ENCODE data around the gene FREM2.
A peak's percentile ranks its signal among the peaks of the same experiment; 100 is the strongest.

Gene FREM2

GRCh38 chr13:38849315-38849714 is 162.4 kb downstream of the FREM2 start:
- no peak for DNase-seq

- no peak for DNase-seq
Observed at GRCh38 chr13:38850868-38851626, 164.2 kb downstream of the FREM2 start.

GRCh38 chr13:38854226-38854625 is 167.3 kb downstream of the FREM2 start:
- no peak for DNase-seq

- DNase-seq = no peak
Observed at GRCh38 chr13:38856065-38856464, 169.2 kb downstream of the FREM2 start.

GRCh38 chr13:38862443-38862842 is 175.6 kb downstream of the FREM2 start:
- DNase-seq = no peak

- no peak for DNase-seq
Observed at GRCh38 chr13:38863536-38863935, 176.7 kb downstream of the FREM2 start.

- DNase-seq = no peak
Observed at GRCh38 chr13:38866649-38867048, 179.8 kb downstream of the FREM2 start.

- DNase-seq = no peak
Observed at GRCh38 chr13:38868399-38868798, 181.5 kb downstream of the FREM2 start.

GRCh38 chr13:38868870-38869269 is 182.0 kb downstream of the FREM2 start:
- no peak for DNase-seq

- DNase-seq = no peak
Observed at GRCh38 chr13:38871275-38871674, 184.4 kb downstream of the FREM2 start.

GRCh38 chr13:38872693-38873092 is 185.8 kb downstream of the FREM2 start:
- peak; percentile 63 for DNase-seq

GRCh38 chr13:38875186-38875875 is 188.5 kb downstream of the FREM2 start:
- DNase-seq = no peak

GRCh38 chr13:38879278-38879677 is 192.4 kb downstream of the FREM2 start:
- no peak for DNase-seq

- no peak for DNase-seq
Observed at GRCh38 chr13:38879786-38880185, 192.9 kb downstream of the FREM2 start.

GRCh38 chr13:38880397-38880796 is 193.5 kb downstream of the FREM2 start:
- no peak for DNase-seq

GRCh38 chr13:38883783-38884182 is 196.9 kb downstream of the FREM2 start:
- no peak for DNase-seq

GRCh38 chr13:38888309-38888708 is 201.4 kb downstream of the FREM2 start:
- no peak for DNase-seq

- no peak for DNase-seq
Observed at GRCh38 chr13:38895075-38895474, 208.2 kb downstream of the FREM2 start.

GRCh38 chr13:38897521-38897920 is 210.6 kb downstream of the FREM2 start:
- DNase-seq = no peak

- no peak for DNase-seq
Observed at GRCh38 chr13:38898481-38898880, 211.6 kb downstream of the FREM2 start.

GRCh38 chr13:38899571-38899970 is 212.7 kb downstream of the FREM2 start:
- no peak for DNase-seq

GRCh38 chr13:38900188-38900587 is 213.3 kb downstream of the FREM2 start:
- peak; percentile 5 for DNase-seq

GRCh38 chr13:38902551-38902950 is 215.7 kb downstream of the FREM2 start:
- no peak for DNase-seq

- no peak for DNase-seq
Observed at GRCh38 chr13:38905081-38905480, 218.2 kb downstream of the FREM2 start.

GRCh38 chr13:38905861-38906260 is 219.0 kb downstream of the FREM2 start:
- DNase-seq = no peak

Data from hematopoietic multipotent progenitor cell treated with erythropoietin and hydrocortisone succinate and interleukin-3 and kit ligand, for 4 days (in vitro differentiated cells).